GM23248 (cell line): ENCODE measurements around the gene TEX36.

Source experiments
- EZH2 ChIP-seq: fragments of 200-600 bp; sonication (generic); IDR thresholded peaks from 2 replicates; pipeline ENCODE4 v1.6.1; 2018; ENCODE audit warnings: antibody characterized with exemption, mild to moderate bottlenecking; ENCODE audit not compliant: insufficient read depth, poor library complexity, severe bottlenecking
- EZH2phosphoT487 ChIP-seq: fragments of 200-600 bp; sonication (generic); IDR thresholded peaks from 2 replicates; pipeline ENCODE4 v1.6.1; 2018; ENCODE audit warnings: antibody characterized with exemption, moderate library complexity, mild to moderate bottlenecking, low read depth; ENCODE audit not compliant: insufficient read depth

GRCh38 chr10:125628104-125629049, 54.6 kb downstream of the TEX36 start:
- TF ChIP-seq EZH2: no peak
- TF ChIP-seq EZH2phosphoT487: no peak
